Suprapubic skin (tissue), 4 donors: ENCODE measurements around the gene DCLRE1B.

Source experiments
- EP300 ChIP-seq: sonication (generic); formaldehyde crosslinking; IDR thresholded peaks from one replicate; pipeline ENCODE4 v1.6.1; 2017; ENCODE audit warnings: antibody characterized with exemption
- POLR2A ChIP-seq, 2 donors: fragments of 450-650 bp; IDR thresholded peaks; one replicate each; pipeline ENCODE4 v1.6.1; 2017; ENCODE audit warnings: antibody characterized with exemption in 2 of 2, mild to moderate bottlenecking in 2 of 2, moderate library complexity in 2 of 2
- POLR2AphosphoS5 ChIP-seq, 3 donors: sonication (generic); formaldehyde crosslinking; IDR thresholded peaks; one replicate each; pipeline ENCODE4 v1.6.1; 2017; ENCODE audit warnings: antibody characterized with exemption in 3 of 3
- TF ChIP-seq, protein P1 (sequence below), 2 donors: fragments of 200-600 bp in 1 of 2; fragments of 450-650 bp in 1 of 2; sonication (generic) in 1 of 2; IDR thresholded peaks; one replicate each; pipeline ENCODE4 v1.5.1; 2016 to 2019; ENCODE audit warnings: antibody characterized with exemption in 2 of 2, mild to moderate bottlenecking in 1 of 2, moderate library complexity in 1 of 2

DNA sequence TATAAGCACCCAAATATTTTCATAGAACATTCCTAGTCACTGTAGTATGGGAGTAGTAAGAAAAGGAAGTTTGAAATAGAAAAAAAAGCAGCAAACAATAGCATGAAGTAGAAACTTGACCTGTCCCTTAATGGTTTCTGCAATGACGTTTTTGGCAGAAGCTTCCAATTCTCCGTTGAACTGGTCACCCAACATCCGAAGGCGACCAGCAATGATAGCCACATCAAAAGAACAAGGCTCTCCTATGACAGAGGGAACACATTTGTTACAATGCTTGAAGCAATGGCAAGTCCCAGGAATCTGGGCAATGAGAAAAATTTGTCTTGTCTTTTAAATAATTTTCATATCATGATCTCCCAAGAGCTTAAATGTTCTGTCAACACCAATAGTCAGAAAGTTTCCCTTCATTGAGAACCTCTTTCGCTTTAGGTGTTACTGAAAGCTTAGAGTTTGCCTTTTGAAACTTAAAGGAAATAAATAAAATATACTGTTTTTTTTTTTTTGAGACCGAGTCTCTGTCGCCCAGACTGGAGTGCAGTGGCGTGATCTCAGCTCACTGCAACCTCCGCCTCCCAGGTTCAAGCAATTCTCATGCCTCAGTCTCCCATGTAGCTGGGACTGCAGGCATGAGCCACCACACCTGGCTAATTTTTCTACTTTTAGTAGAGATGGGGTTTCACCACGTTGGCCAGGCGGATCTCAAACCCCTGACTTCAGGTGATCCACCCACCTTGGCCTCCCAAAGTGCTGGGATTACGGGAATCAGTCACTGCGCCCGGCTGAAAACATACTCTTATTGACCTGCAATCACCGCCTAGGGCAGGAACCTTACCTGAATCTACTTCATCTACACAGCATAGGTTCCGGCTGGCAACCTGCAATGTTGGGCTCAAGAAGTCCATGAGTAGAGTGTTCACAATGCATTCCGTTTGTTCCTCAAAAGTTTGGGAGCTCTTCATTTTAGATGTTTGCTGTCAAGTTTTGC is 18.4 kb upstream of the DCLRE1B start:
- TF ChIP-seq, protein P1, sequence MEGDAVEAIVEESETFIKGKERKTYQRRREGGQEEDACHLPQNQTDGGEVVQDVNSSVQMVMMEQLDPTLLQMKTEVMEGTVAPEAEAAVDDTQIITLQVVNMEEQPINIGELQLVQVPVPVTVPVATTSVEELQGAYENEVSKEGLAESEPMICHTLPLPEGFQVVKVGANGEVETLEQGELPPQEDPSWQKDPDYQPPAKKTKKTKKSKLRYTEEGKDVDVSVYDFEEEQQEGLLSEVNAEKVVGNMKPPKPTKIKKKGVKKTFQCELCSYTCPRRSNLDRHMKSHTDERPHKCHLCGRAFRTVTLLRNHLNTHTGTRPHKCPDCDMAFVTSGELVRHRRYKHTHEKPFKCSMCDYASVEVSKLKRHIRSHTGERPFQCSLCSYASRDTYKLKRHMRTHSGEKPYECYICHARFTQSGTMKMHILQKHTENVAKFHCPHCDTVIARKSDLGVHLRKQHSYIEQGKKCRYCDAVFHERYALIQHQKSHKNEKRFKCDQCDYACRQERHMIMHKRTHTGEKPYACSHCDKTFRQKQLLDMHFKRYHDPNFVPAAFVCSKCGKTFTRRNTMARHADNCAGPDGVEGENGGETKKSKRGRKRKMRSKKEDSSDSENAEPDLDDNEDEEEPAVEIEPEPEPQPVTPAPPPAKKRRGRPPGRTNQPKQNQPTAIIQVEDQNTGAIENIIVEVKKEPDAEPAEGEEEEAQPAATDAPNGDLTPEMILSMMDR (IDR thresholded peaks at IDR 0.05), result no peak
- TF ChIP-seq EP300, result no peak
- no peak for TF ChIP-seq POLR2AphosphoS5 (IDR thresholded peaks at IDR 0.05)
- TF ChIP-seq POLR2A (IDR thresholded peaks at IDR 0.05), result no peak
